H7 (cell line): ENCODE measurements around the gene DCTN2. TPM values are rescaled to one million over a fixed set of nuclear protein-coding genes. Genes with fewer than 3 reads are reported as not detected.
"Not testable (repeated sequence)": the region's sequence is repeated elsewhere in the genome, so short reads cannot be mapped to it uniquely, and the experiment has no call there.

Source experiments
- DNase-seq: peaks from one replicate; pipeline ENCODE4 v3.0.0; 2012
- H3K27me3 ChIP-seq: 2 replicates; pipeline ENCODE4 v1.6.0; 2011; ENCODE audit warnings: mild to moderate bottlenecking, low read length; ENCODE audit not compliant: control insufficient read depth, insufficient read depth
- H3K36me3 ChIP-seq: replicated peaks from 2 replicates; pipeline ENCODE4 v1.5.1; 2011; ENCODE audit warnings: low read length; ENCODE audit not compliant: control insufficient read depth, insufficient read depth
- H3K4me3 ChIP-seq: 2 replicates; pipeline ENCODE4 v1.5.1; 2011; ENCODE audit warnings: low read depth, mild to moderate bottlenecking, control low read depth, low read length, moderate library complexity; ENCODE audit not compliant: insufficient read depth
- total RNA-seq: library from RNA; depleted of rRNA; stranded (reverse); fragments of >200 nt; shearing (Covaris generic); gene quantifications from 2 replicates; pipeline ENCODE4 v1.2.3, GENCODE V29; 2014; rRNA removed

DCTN2 gene
- total RNA-seq = 98.2 and 125 TPM in 2 replicates

DNA sequence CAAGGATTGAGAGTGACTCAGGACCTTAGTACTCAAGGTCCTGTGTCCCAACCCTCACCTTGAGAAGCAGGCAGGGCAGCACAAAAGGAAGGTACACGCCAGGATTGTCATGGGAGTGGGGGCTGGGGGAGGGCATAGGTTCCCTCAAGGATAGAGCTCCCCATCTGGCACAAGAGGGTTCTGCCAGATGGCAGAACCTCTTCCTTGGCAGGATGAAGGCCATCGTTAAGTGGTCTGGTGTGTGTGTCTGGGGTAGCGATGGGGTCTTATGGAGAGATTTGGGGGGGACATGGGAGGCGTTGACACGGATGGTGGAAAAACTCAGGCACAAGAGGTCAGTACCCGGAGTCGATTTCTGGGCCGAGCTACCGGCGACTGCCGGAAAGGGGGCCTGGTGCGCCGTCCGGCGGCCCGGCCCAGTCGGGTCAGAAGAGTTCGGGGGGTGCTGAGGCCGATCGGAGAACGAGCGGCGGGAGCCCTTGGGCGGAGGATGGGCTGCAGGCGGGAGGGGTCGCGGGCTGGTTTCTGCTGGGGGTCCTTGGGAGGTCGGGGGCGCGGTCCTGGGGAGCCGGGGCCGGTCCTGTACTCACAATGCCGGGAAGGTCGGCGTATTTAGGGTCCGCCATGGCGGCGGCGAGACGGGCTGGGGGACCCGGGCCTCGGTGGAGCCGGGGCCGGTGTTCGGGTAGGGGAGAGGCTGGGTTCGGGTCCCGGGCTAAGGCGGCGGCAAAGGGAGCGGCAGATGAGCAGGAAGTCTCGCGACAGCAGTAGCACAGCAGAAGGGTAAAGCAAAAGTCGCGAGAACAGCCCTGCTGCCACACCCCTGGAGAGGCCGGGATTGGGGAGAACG, at the start of gene DCTN2:
DCTN2 (minus strand) TSS at position 755 of the 850 bp plus-strand sequence; CDS start at position 626, 129 bp downstream.
- Histone ChIP-seq H3K27me3 (peaks cover 33% of the 10 kb centered on the region), H3K36me3 (peaks cover 1% of the 10 kb centered on the region; the same call in 1 of the 2 replicates), H3K4me3 (peak within 1 kb of the TSS; percentile 82)
- peak; percentile 65 for DNase-seq

- H3K27me3 ChIP-seq = peaks cover 4% of the 10 kb centered on the region
- no peak for DNase-seq
- no peak overlapping the region for H3K4me3 ChIP-seq
- H3K36me3 ChIP-seq = no peaks in the 10 kb centered on the region; the same call in 1 of the 2 replicates
Observed at GRCh38 chr12:57593187-57593586, 46.2 kb upstream of the DCTN2 start.

DNA sequence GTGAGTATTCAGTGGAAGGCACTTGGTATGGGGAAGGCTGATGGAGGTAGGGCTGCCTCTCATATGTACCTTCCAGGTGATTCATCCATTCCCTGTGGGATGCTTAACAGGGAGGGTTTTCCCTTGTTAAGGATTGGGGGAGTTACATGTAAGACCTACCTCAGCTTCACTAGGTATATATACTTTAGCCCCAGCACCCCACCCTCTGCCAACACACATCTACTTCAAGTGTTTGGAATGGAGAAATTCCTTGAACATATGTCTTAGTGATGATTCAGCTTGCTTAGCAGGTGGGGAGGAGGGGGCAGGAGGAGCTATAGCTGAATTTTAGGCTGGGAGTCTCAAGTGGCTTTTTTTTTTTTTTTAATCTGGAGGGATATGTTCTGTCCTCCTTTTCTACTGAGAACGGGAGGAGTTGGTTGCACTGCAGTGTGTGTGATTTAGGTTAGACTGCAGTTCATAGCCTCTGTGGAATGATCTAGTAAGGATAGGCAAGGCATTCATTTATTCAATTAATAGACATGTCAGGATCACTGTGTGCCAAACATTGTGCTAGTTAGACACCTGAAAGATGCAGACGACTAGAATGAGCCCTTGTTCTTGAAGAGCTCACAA, 45.7 kb upstream of the DCTN2 start:
- no peak overlapping the region for H3K4me3 ChIP-seq
- no peak for DNase-seq
- peaks cover 6% of the 10 kb centered on the region for H3K27me3 ChIP-seq

GRCh38 chr12:57591782-57592325, 44.9 kb upstream of the DCTN2 start:
- H3K4me3 ChIP-seq = peak overlapping the region; percentile 92
- H3K27me3 ChIP-seq = peaks cover 6% of the 10 kb centered on the region
- H3K36me3 ChIP-seq = no peaks in the 10 kb centered on the region; the same call in 1 of the 2 replicates
- no peak for DNase-seq

More for the DNA sequence above, 45.7 kb upstream of the DCTN2 start:
- H3K36me3 ChIP-seq = no peaks in the 10 kb centered on the region; the same call in 1 of the 2 replicates

GRCh38 chr12:57590864-57591781, 44.1 kb upstream of the DCTN2 start, which contains the start of gene PIP4K2C:
Gene PIP4K2C (plus strand): TSS chr12:57591192. CDS start chr12:57591290, 98 bp downstream.
- peaks cover 6% of the 10 kb centered on the region for H3K27me3 ChIP-seq
- H3K4me3 ChIP-seq = peak within 1 kb of the TSS; percentile 92
- H3K36me3 ChIP-seq = no peaks in the 10 kb centered on the region; the same call in 1 of the 2 replicates
- peak; percentile 98 for DNase-seq

GRCh38 chr12:57590479-57590863, 43.5 kb upstream of the DCTN2 start:
- Histone ChIP-seq H3K27me3 (peaks cover 6% of the 10 kb centered on the region), H3K36me3 (no peaks in the 10 kb centered on the region; the same call in 1 of the 2 replicates), H3K4me3 (peak overlapping the region; percentile 92)
- no peak for DNase-seq

DNA sequence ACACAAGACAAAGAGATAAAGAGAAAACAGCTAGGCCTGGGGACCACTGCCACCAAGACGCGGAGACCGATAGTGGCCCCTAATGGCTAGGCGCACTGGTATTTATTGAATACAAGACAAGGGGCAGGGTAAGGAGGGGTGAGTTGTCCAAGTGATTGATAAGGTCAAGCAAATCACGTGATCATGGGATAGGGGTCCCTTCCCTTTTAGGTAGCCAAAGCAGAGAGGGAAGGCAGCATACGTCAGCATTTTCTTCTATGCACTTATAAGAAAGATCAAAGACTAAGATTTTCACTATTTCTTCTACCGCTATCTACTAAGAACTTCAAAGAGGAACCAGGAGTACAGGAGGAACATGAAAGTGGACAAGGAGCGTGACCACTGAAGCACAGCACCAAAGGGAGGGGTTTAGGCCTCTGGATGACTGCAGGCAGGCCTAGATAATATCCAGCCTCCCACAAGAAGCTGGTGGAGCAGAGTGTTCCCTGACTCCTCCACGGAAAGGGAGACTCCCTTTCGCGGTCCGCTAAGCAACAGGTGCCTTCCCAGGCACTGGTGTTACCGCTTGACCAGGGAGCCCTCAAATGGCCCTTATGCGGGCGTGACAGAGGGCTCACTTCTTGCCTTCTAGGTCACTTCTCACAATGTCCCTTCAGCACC, 42.1 kb upstream of the DCTN2 start:
- not testable (repeated sequence) for H3K36me3 ChIP-seq, DNase-seq, H3K4me3 ChIP-seq, H3K27me3 ChIP-seq

DNA sequence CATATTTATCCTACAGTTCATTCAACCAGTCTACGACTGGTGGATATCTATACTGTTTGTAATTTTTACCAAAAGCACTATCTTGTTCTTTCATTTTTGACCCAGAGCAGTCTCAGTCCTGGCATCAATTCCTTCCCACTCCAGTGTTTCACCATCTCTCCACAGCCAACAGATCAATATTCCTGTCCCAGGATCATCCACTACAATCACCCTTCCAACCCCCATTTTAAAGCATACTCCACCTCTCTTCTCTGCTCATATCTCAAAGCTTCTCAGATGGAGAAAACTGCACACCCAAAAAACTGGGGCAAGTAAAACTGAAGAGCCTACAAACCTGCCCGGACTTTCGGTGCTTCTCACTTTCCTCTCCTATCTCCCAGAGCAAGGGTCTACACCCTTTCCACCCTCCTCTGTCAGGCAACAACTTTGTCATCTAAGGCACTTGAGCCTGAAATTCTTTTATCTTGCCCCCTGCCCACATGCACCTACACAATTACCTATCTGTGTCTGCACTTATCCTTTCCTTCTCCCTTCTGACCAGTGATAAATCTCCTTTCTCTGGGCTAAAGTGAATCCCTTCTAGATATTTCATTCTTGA, 39.9 kb upstream of the DCTN2 start:
- Histone ChIP-seq H3K4me3 (no peak overlapping the region), H3K36me3 (no peaks in the 10 kb centered on the region; the same call in 1 of the 2 replicates), H3K27me3 (peaks cover 9% of the 10 kb centered on the region)
- no peak for DNase-seq

DNA sequence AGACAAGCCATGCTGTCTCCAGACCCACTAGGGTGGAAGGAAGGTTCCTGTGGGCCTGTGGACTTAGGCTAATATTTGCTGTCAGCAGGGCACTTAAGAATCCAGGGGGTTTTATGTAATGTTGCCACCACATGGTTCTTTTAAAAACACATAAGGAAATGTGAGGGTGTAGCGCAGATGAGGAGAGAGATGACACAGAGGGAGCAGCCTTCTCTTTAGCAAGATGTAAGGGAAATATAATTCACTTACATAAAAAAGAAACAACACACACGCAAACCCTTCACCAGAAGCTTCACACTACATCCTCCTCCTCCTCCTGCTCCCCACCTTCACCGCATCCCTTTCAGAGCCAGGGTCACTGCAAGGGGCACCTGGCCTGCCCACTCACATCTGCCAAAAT, 39.1 kb upstream of the DCTN2 start:
- Histone ChIP-seq H3K4me3 (no peak overlapping the region), H3K36me3 (peaks cover 7% of the 10 kb centered on the region), H3K27me3 (peaks cover 8% of the 10 kb centered on the region)
- DNase-seq = no peak

GRCh38 chr12:57585156-57585555, 38.2 kb upstream of the DCTN2 start:
- Histone ChIP-seq H3K36me3 (peaks cover 9% of the 10 kb centered on the region), H3K27me3 (peaks cover 8% of the 10 kb centered on the region), H3K4me3 (no peak overlapping the region)
- DNase-seq = no peak

DNA sequence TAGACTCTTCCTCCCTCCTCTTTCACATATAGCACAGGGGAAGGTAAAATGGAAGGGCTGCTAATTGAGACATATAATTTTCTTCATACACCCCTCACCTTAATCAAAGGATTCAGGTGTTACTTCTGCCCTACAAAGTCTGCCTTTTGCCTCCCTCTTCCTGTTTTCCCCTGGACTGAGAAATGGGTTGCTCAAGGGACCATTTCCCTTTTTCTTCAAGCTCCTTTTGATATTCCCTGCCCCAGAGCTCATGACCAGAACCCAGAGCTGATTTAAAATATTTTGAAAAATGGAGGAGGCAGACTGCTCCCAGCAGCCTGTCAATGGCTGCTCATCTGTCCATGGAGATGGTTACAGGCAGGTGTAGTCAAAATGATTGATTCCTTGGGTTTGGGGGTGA, 37.7 kb upstream of the DCTN2 start:
- peaks cover 8% of the 10 kb centered on the region for H3K27me3 ChIP-seq
- no peak for DNase-seq
- peaks cover 9% of the 10 kb centered on the region for H3K36me3 ChIP-seq
- no peak overlapping the region for H3K4me3 ChIP-seq

- peaks cover 8% of the 10 kb centered on the region for H3K27me3 ChIP-seq
- no peak for DNase-seq
- H3K4me3 ChIP-seq = no peak overlapping the region
- peaks cover 9% of the 10 kb centered on the region for H3K36me3 ChIP-seq
Observed at GRCh38 chr12:57584050-57584449, 37.1 kb upstream of the DCTN2 start.
